Nephron (organoid): ENCODE data around the gene STN1.

Source experiments
- H3K27ac Mint-ChIP-seq, 3 experiments: 2 replicates each; pipeline ENCODE4 v1.8.0; 2020; ENCODE audit warnings: mixed read lengths in 3 of 3, mild to moderate bottlenecking in 2 of 3, moderate library complexity in 1 of 3
- H3K27me3 Mint-ChIP-seq: 2 replicates; pipeline ENCODE4 v1.8.0; 2021; ENCODE audit warnings: low read depth, mild to moderate bottlenecking, moderate library complexity, mixed read lengths
- H3K36me3 Mint-ChIP-seq: 2 replicates; pipeline ENCODE4 v1.8.0; 2020; ENCODE audit warnings: low read depth, mixed read lengths
- H3K4me1 Mint-ChIP-seq: 2 replicates; pipeline ENCODE4 v1.8.0; 2020; ENCODE audit warnings: mixed read lengths
- H3K4me3 Mint-ChIP-seq, 3 experiments: 2 replicates each; pipeline ENCODE4 v1.8.0; 2020; ENCODE audit warnings: mild to moderate bottlenecking in 3 of 3, mixed read lengths in 3 of 3, moderate library complexity in 2 of 3
- H3K9me3 Mint-ChIP-seq: 2 replicates; pipeline ENCODE4 v1.8.0; 2020; ENCODE audit warnings: mixed read lengths
- CTCF ChIP-seq, 3 experiments: fragments of 200-600 bp; sonication (generic); IDR thresholded peaks; one replicate each; pipeline ENCODE4 v1.5.0; 2021; ENCODE audit warnings: antibody characterized with exemption in 3 of 3; ENCODE audit not compliant: unreplicated experiment in 3 of 3

STN1 gene

GRCh38 chr10:103918053-103918846 is at the start of gene STN1:
Gene STN1 (minus strand): TSS chr10:103918184. CDS start chr10:103917594, 590 bp downstream.
- Mint-ChIP-seq H3K4me3 (peak within 1 kb of the TSS; percentile 89 to 99 (median 98)), H3K27me3 (no peaks in the 10 kb centered on the region), H3K4me1 (peaks cover 26% of the 10 kb centered on the region), H3K27ac (peak within 1 kb of the TSS; percentile 96 to 99 (median 99)), H3K9me3 (no peaks in the 10 kb centered on the region), H3K36me3 (peaks cover 2% of the 10 kb centered on the region)
- peak in 1 of 3 experiments; percentile 12 for TF ChIP-seq CTCF (IDR thresholded peaks at IDR 0.05; ENCODE audit: unreplicated experiment in 3 of 3)

GRCh38 chr10:103967448-103968071 is 49.6 kb upstream of the STN1 start:
- Mint-ChIP-seq H3K9me3 (no peaks in the 10 kb centered on the region), H3K27me3 (no peaks in the 10 kb centered on the region), H3K4me3 (peak overlapping the region; percentile 95 to 98 (median 96)), H3K36me3 (peaks cover under 1% of the 10 kb centered on the region), H3K4me1 (peaks cover 37% of the 10 kb centered on the region), H3K27ac (peak overlapping the region; percentile 81 to 95 (median 92))
- no peak for TF ChIP-seq CTCF (IDR thresholded peaks at IDR 0.05; ENCODE audit: unreplicated experiment in 3 of 3)

- Mint-ChIP-seq H3K9me3 (no peaks in the 10 kb centered on the region), H3K4me1 (peaks cover 35% of the 10 kb centered on the region), H3K27me3 (no peaks in the 10 kb centered on the region), H3K36me3 (no peaks in the 10 kb centered on the region), H3K4me3 (peak within 1 kb of the TSS; percentile 96 to 98 (median 97)), H3K27ac (peak within 1 kb of the TSS; percentile 92 to 96 (median 95))
- no peak for TF ChIP-seq CTCF (IDR thresholded peaks at IDR 0.05; ENCODE audit: unreplicated experiment in 3 of 3)
Observed at GRCh38 chr10:103966671-103967447, 48.9 kb upstream of the STN1 start, which contains the start of gene SLK. Gene SLK (plus strand): TSS chr10:103967140. CDS start chr10:103967746, 606 bp downstream.

GRCh38 chr10:103960103-103960502 is 42.1 kb upstream of the STN1 start:
- no peaks in the 10 kb centered on the region for H3K27me3 Mint-ChIP-seq
- no peak for TF ChIP-seq CTCF (IDR thresholded peaks at IDR 0.05; ENCODE audit: unreplicated experiment in 3 of 3)
- no peaks in the 10 kb centered on the region for H3K36me3 Mint-ChIP-seq
- H3K4me3 Mint-ChIP-seq: no peak overlapping the region
- peaks cover 2% of the 10 kb centered on the region for H3K9me3 Mint-ChIP-seq
- no peak overlapping the region for H3K27ac Mint-ChIP-seq
- no peaks in the 10 kb centered on the region for H3K4me1 Mint-ChIP-seq

- no peak for TF ChIP-seq CTCF (IDR thresholded peaks at IDR 0.05; ENCODE audit: unreplicated experiment in 3 of 3)
- no peak overlapping the region for H3K4me3 Mint-ChIP-seq
- H3K36me3 Mint-ChIP-seq: no peaks in the 10 kb centered on the region
- no peaks in the 10 kb centered on the region for H3K27me3 Mint-ChIP-seq
- H3K27ac Mint-ChIP-seq: no peak overlapping the region
- peaks cover 7% of the 10 kb centered on the region for H3K9me3 Mint-ChIP-seq
- H3K4me1 Mint-ChIP-seq: no peaks in the 10 kb centered on the region
Observed at GRCh38 chr10:103958996-103959395, 41.0 kb upstream of the STN1 start.
